Lower leg skin (tissue), 4 donors: ENCODE measurements around the gene JMJD1C. TPM values are rescaled to one million over a fixed set of nuclear protein-coding genes. Genes with fewer than 3 reads are reported as not detected.

Source experiments
- DNase-seq, 2 donors: peaks; one replicate each; pipeline ENCODE4 v3.0.0-alpha.2; 2019; ENCODE audit warnings: low spot score in 2 of 2
- H3K4me3 ChIP-seq: fragments of 200-600 bp; sonication (generic); 2 replicates; pipeline ENCODE4 v1.5.1; 2017; ENCODE audit warnings: mild to moderate bottlenecking, low read depth; ENCODE audit not compliant: poor library complexity, severe bottlenecking
- POLR2A ChIP-seq, 2 donors: fragments of 450-650 bp; IDR thresholded peaks; one replicate each; pipeline ENCODE4 v1.6.1; 2016 to 2017; ENCODE audit warnings: antibody characterized with exemption in 2 of 2, mild to moderate bottlenecking in 1 of 2, moderate library complexity in 1 of 2
- WGBS, 2 donors: methylation state at CpG; one replicate each; pipeline ENCODE4 v1.1.5; 2018; 5-methylcytosine and 5-hydroxymethylcytosine counted together
- intact Hi-C: fragments of 100-400 bp; cut with DNase I; formaldehyde crosslinking; loops from one replicate; pipeline ENCODE4 v1.15.0; 2023; ENCODE audit warnings: low total_unique reads
- total RNA-seq, 4 donors: library from RNA; depleted of rRNA; stranded (reverse); fragments of >200 nt; gene quantifications; one replicate each; pipeline ENCODE4 v1.1.0, GENCODE V29; 2016
- TF ChIP-seq, protein P1 (sequence below), 3 donors: fragments of 450-650 bp; IDR thresholded peaks; one replicate each; pipeline ENCODE4 v1.5.1; 2016; ENCODE audit warnings: antibody characterized with exemption in 3 of 3, mild to moderate bottlenecking in 3 of 3, moderate library complexity in 2 of 3

The JMJD1C gene
- total RNA-seq, 4 donors from 2014 or later, result 82.0 to 92.5 (median 84.9) TPM

DNA sequence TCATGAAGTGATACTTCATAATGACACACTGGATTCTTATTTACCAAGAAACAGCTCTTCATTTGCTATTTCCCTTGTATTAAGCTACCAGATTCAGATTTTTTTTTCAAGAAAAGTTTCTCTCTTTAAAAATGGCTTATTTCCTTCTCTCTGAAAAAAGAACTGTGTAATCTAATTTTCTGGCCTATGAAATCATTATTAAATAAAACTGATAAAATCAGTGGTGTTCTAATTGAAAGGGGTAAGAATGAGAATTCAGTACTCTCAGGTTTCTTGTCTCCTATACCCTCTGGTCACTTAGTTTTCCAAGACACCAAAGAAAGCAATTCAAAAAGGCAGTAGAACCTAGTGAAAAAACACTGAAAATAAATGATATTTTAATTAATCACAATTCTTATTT lies 10.3 kb downstream of the JMJD1C start:
- H3K4me3 ChIP-seq, result no peak overlapping the region
- DNase-seq, result no peak
- TF ChIP-seq, protein P1, sequence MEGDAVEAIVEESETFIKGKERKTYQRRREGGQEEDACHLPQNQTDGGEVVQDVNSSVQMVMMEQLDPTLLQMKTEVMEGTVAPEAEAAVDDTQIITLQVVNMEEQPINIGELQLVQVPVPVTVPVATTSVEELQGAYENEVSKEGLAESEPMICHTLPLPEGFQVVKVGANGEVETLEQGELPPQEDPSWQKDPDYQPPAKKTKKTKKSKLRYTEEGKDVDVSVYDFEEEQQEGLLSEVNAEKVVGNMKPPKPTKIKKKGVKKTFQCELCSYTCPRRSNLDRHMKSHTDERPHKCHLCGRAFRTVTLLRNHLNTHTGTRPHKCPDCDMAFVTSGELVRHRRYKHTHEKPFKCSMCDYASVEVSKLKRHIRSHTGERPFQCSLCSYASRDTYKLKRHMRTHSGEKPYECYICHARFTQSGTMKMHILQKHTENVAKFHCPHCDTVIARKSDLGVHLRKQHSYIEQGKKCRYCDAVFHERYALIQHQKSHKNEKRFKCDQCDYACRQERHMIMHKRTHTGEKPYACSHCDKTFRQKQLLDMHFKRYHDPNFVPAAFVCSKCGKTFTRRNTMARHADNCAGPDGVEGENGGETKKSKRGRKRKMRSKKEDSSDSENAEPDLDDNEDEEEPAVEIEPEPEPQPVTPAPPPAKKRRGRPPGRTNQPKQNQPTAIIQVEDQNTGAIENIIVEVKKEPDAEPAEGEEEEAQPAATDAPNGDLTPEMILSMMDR (IDR thresholded peaks at IDR 0.05), result no peak
- TF ChIP-seq POLR2A (IDR thresholded peaks at IDR 0.05), result no peak
- intact Hi-C loops, result no loop called here

DNA sequence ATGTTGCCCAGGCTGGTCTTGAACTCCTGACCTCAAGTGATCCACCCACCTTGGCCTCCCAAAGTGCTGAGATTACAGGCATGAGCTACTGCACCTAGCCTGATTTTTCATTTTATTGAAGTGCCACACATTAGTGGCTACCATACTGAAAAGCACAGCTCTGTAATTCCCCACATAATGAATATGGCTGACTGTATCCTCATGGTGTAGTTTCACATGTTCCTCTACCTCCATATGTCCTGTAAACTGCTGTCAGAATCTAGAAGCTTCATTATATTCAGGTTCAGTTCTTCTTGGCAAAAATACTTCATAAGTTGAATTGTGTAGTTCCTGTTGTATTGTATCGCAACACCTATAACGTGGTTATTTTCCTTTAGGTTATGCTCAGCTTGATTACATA lies 11.1 kb downstream of the JMJD1C start:
- 49 to 94% methylated on average over 2 of the region's 2 CpGs for WGBS, 2 donors
- intact Hi-C loops, result no loop called here
- no peak for DNase-seq
- no peak overlapping the region for H3K4me3 ChIP-seq
- TF ChIP-seq, protein P1 (IDR thresholded peaks at IDR 0.05), result no peak

DNA sequence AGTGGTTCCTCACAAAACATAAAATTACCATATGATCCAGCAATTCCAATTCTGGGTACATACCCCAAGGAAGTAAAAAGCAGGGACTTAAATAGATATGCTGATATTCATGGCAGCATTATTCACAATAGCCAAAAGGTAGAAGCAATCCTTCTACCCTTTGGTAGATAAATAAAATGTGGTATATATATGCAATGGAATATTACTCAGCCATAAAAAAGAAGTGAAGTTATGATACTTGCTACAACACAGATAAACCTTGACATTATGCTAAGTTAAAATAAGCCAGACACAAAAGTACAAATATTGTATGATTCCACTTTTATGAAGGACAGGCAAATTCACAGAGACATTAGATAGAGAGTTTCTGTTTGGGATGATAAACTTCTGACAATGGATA lies 13.3 kb downstream of the JMJD1C start:
- TF ChIP-seq, protein P1 (IDR thresholded peaks at IDR 0.05), result no peak
- TF ChIP-seq POLR2A (IDR thresholded peaks at IDR 0.05), result no peak
- intact Hi-C loops, result no loop called here
- no peak for DNase-seq

DNA sequence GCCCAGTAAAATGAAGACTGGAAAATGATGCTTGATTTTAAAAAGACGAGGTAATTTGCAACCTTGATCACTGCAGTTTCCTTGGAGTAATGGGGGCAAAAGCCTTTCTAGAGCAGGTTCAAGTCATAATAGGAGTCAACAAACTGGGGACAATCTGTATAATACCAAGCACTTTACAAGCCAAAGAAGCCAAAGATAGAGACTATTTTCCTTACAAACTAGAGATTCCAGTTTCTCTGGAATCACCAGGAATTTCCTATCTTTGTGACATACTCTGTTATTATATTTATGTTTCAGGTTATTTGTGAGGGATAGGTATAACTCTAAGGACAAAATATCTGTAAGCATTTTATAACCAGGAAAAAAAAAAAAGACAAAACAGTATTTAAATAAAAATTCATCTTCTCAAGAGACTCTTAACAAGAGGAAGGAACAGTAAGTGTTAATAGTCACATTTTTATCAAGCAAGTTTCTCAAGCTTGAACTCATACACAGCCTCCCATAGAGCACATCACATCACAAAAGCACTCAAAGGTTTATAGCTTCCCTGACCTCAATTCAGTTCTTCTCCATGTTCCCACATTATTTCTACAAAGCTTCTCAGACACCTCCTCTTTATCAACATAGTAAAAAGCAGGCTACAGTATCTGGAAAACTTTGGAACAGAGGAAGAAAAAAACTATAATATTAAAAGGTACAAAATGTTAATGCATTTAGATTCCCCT lies 18.9 kb downstream of the JMJD1C start:
- intact Hi-C loops, result no loop called here
- TF ChIP-seq POLR2A (IDR thresholded peaks at IDR 0.05), result no peak
- TF ChIP-seq, protein P1 (IDR thresholded peaks at IDR 0.05), result no peak

More for the DNA sequence above, 13.3 kb downstream of the JMJD1C start:
- H3K4me3 ChIP-seq, result no peak overlapping the region

DNA sequence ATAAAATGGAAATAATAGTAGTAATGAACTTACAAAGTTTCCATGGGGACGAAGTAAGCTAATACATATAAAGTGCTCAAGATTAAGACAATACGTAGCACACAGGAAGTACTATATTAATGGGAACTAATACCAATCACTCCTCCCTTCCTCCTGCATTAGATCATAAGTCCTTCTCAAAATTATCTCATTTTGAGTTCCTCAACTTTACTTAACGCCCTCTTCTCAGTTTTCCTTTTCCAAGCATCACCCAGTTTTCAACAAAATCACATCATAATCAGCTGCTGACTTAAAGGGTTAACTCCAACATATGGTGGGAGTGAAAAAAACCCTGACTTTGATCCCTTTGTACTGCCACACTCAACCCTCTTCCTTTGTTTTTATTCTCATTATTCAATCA lies 24.4 kb downstream of the JMJD1C start:
- TF ChIP-seq POLR2A (IDR thresholded peaks at IDR 0.05), result no peak
- TF ChIP-seq, protein P1 (IDR thresholded peaks at IDR 0.05), result no peak

More for the DNA sequence above, 18.9 kb downstream of the JMJD1C start:
- WGBS, 2 donors, result 100% methylated on average over 1 of the region's 1 CpG
- H3K4me3 ChIP-seq, result no peak overlapping the region
- DNase-seq, result no peak

DNA sequence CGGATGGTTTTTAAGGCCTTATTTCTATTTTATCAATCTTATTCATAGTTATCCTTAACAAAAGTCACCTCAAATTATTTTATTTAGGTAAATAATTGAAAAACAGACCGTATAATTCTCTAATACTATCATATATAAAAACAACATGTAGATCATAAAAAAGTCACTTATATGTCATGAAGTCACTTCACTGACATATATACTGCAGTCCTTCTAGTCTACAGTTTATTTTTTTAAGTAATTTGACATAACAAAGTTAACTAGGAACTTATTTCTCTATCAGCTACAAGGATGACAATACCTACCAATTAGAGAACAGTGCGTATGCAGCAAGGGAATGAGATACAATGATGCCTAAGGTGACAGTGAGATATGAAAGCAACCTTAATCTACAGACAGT lies 26.2 kb downstream of the JMJD1C start:
- no peak for TF ChIP-seq POLR2A (IDR thresholded peaks at IDR 0.05)
- TF ChIP-seq, protein P1 (IDR thresholded peaks at IDR 0.05), result no peak
- H3K4me3 ChIP-seq, result no peak overlapping the region
- 92 to 94% methylated on average over 3 of the region's 3 CpGs for WGBS, 2 donors
- intact Hi-C loops, result loop anchor here (5.0 kb wide), 1 partner anchor 638 kb away; no protein-coding TSS in a partner anchor
- DNase-seq, result no peak

More for the DNA sequence above, 24.4 kb downstream of the JMJD1C start:
- intact Hi-C loops, result loop anchor here (5.0 kb wide), 1 partner anchor 636 kb away; no protein-coding TSS in a partner anchor
- no peak overlapping the region for H3K4me3 ChIP-seq
- WGBS, 2 donors, result 82 to 84% methylated on average over 3 of the region's 3 CpGs
- DNase-seq, result no peak
